Measurements from ENCODE around the gene LRP10. TPM values are rescaled to one million over a fixed set of nuclear protein-coding genes. Genes with fewer than 3 reads are reported as not detected.

The LRP10 gene
- total and polyA plus RNA-seq, 2 of the 8 experiments (the other 6 are each of a cell fraction or from before 2014, with no cell fraction given): 12.4 to 15.6 TPM

- Histone ChIP-seq H3K27me3 (replicated peaks in 1 of 4; ENCODE audit: control insufficient read depth in 3 of 4, extremely low read depth in 1 of 4, insufficient read depth in 3 of 4, low read length in 3 of 4) (no peaks in the 10 kb centered on the region), H4K91ac (replicated peaks; ENCODE audit: insufficient read length, low read length) (no peak overlapping the region), H3K27ac (ENCODE audit: low read depth, low read length) (no peak overlapping the region), H3K36me3 (ENCODE audit: control insufficient read depth in 2 of 4, insufficient read depth in 4 of 4, low read length in 3 of 4) (peaks cover 18 to 52% (median 33%) of the 10 kb centered on the region in 4 experiments), H3K56ac (replicated peaks; ENCODE audit: insufficient read length, low read depth, low read length) (no peak overlapping the region), H4K8ac (ENCODE audit: extremely low read depth, insufficient read depth, low read length) (no peak overlapping the region), H2AFZ (ENCODE audit: low read length) (no peak overlapping the region), H2BK5ac (ENCODE audit: low read depth, low read length) (no peak overlapping the region), H3K9ac (replicated peaks in 1 of 4; ENCODE audit: extremely low read depth in 1 of 4, low read depth in 3 of 4, low read length in 3 of 4) (no peak overlapping the region), H2BK12ac (ENCODE audit: low read depth, low read length) (no peak overlapping the region), H3K23ac (ENCODE audit: insufficient read length) (no peak overlapping the region), H3K4me3 (ENCODE audit: extremely low read depth in 1 of 4, insufficient read depth in 2 of 4, low read depth in 3 of 4, low read length in 4 of 4) (no peak overlapping the region), H2BK15ac (ENCODE audit: low read length) (no peak overlapping the region), H2BK120ac (replicated peaks; ENCODE audit: low read depth, low read length) (no peak overlapping the region), H3K23me2 (ENCODE audit: low read depth, low read length) (no peaks in the 10 kb centered on the region), H4K20me1 (replicated peaks in 1 of 2; ENCODE audit: control insufficient read depth in 1 of 2, insufficient read depth in 2 of 2, low read length in 2 of 2) (peaks cover 0 to 5% of the 10 kb centered on the region in 2 experiments), H3K4ac (replicated peaks; ENCODE audit: insufficient read length, low read depth, low read length) (no peak overlapping the region), H4K5ac (ENCODE audit: insufficient read length, low read depth, low read length) (no peak overlapping the region), H3K4me1 (replicated peaks in 1 of 4; ENCODE audit: control insufficient read depth in 3 of 4, insufficient read depth in 4 of 4, low read length in 3 of 4) (no peaks in the 10 kb centered on the region), H3K79me2 (ENCODE audit: control insufficient read depth in 1 of 2, insufficient read depth in 2 of 2, low read length in 2 of 2) (peaks cover 2 to 12% of the 10 kb centered on the region in 2 experiments; a peak in 2 of 4 replicates), H2AK5ac (ENCODE audit: low read depth, low read length) (no peak overlapping the region), H3K18ac (ENCODE audit: extremely low read depth, low read length) (no peak overlapping the region), H3K79me1 (ENCODE audit: low read depth, low read length) (no peaks in the 10 kb centered on the region; the same call in 1 of the 2 replicates), H2BK20ac (ENCODE audit: low read length) (no peak overlapping the region), H3K4me2 (ENCODE audit: insufficient read depth in 1 of 2, low read depth in 2 of 2, low read length in 2 of 2) (no peak overlapping the region), H3K9me3 (ENCODE audit: insufficient read depth in 2 of 2, low read depth in 1 of 2, low read length in 1 of 2) (no peaks in the 10 kb centered on the region), H3K14ac (ENCODE audit: insufficient read length) (no peak overlapping the region)
- WGBS, 2 experiments (ENCODE audit: extremely low coverage in 1 of 2, insufficient coverage in 1 of 2, insufficient read length in 1 of 2, insufficient replicate concordance in 2 of 2, low coverage in 1 of 2, low lambda C conversion rate in 2 of 2, missing lambda C conversion rate in 1 of 2): 93% methylated on average over 8 of the region's 8 CpGs; no CpG with 5 or more reads in 1 of the 2 experiments
- ChIA-PET POLR2A (ENCODE audit: partially characterized antibody) (interaction anchor here (1.3 kb wide), 1 partner anchor 10 kb away, joined by 8 read pairs; the partner anchor contains the start of gene RBM23), CTCF (ENCODE audit: partially characterized antibody) (interaction anchor here (0.9 kb wide), 1 partner anchor 64 kb away, joined by 4 read pairs; no protein-coding TSS in a partner anchor)
- DNase-seq (ENCODE audit: low read depth in 1 of 2, low spot score in 2 of 2): no peak
- no peak for FAIRE-seq
- no peak for TF ChIP-seq HDAC2 (IDR thresholded peaks at IDR 0.05; ENCODE audit: borderline replicate concordance in 1 of 2, low read depth in 2 of 2, low read length in 2 of 2)
- TF ChIP-seq CBX8 (IDR thresholded peaks at IDR 0.05; ENCODE audit: borderline replicate concordance, low read depth, low read length): no peak
These were observed 37.1 kb downstream of the LRP10 start for GRCh38 chr14:22908601-22909000.
